ENCODE data around the gene BRME1.

BRME1 gene

GRCh38 chr19:13869281-13869680 is 36.6 kb downstream of the BRME1 start:
- Histone ChIP-seq H3K9me3 (ENCODE audit: severe bottlenecking) (no peaks in the 10 kb centered on the region), H3K36me3 (no peaks in the 10 kb centered on the region; the same call in 1 of the 2 replicates), H3K27ac (no peak overlapping the region), H3K4me3 (ENCODE audit: low read depth, low read length) (no peak overlapping the region), H3K27me3 (ENCODE audit: insufficient read depth, low read depth, severe bottlenecking) (no peaks in the 10 kb centered on the region)
- no peak for TF ChIP-seq CTCF (IDR thresholded peaks at IDR 0.05; ENCODE audit: low read depth, low read length)
- no peak for DNase-seq

GRCh38 chr19:13868663-13869062 is 37.3 kb downstream of the BRME1 start:
- TF ChIP-seq CTCF (IDR thresholded peaks at IDR 0.05; ENCODE audit: low read depth, low read length), result no peak
- Histone ChIP-seq H3K36me3 (no peaks in the 10 kb centered on the region; the same call in 1 of the 2 replicates), H3K4me3 (ENCODE audit: low read depth, low read length) (no peak overlapping the region), H3K9me3 (ENCODE audit: severe bottlenecking) (no peaks in the 10 kb centered on the region), H3K27me3 (ENCODE audit: insufficient read depth, low read depth, severe bottlenecking) (no peaks in the 10 kb centered on the region), H3K27ac (no peak overlapping the region)
- DNase-seq, result no peak

- Histone ChIP-seq H3K27ac (peak overlapping the region; percentile 67), H3K9me3 (ENCODE audit: severe bottlenecking) (no peaks in the 10 kb centered on the region), H3K27me3 (ENCODE audit: insufficient read depth, low read depth, severe bottlenecking) (no peaks in the 10 kb centered on the region), H3K4me3 (ENCODE audit: low read depth, low read length) (peak overlapping the region; percentile 56), H3K36me3 (no peaks in the 10 kb centered on the region; the same call in 1 of the 2 replicates)
- TF ChIP-seq CTCF (IDR thresholded peaks at IDR 0.05; ENCODE audit: low read depth, low read length), result no peak
- no peak for DNase-seq
Observed at GRCh38 chr19:13866463-13867046, 39.4 kb downstream of the BRME1 start.

- TF ChIP-seq CTCF (IDR thresholded peaks at IDR 0.05; ENCODE audit: low read depth, low read length), result no peak
- DNase-seq, result peak; percentile 59
- Histone ChIP-seq H3K4me3 (ENCODE audit: low read depth, low read length) (peak overlapping the region; percentile 56), H3K9me3 (ENCODE audit: severe bottlenecking) (no peaks in the 10 kb centered on the region), H3K27ac (peak overlapping the region; percentile 67), H3K27me3 (ENCODE audit: insufficient read depth, low read depth, severe bottlenecking) (no peaks in the 10 kb centered on the region), H3K36me3 (no peaks in the 10 kb centered on the region; the same call in 1 of the 2 replicates)
Observed at GRCh38 chr19:13865571-13866462, 40.1 kb downstream of the BRME1 start.

- peak overlapping the region; percentile 56 for H3K4me3 ChIP-seq (ENCODE audit: low read depth, low read length)
- DNase-seq, result no peak
- H3K9me3 ChIP-seq (ENCODE audit: severe bottlenecking), result no peaks in the 10 kb centered on the region
- H3K36me3 ChIP-seq, result no peaks in the 10 kb centered on the region; the same call in 1 of the 2 replicates
- H3K27ac ChIP-seq, result peak overlapping the region; percentile 48
- no peak for TF ChIP-seq CTCF (IDR thresholded peaks at IDR 0.05; ENCODE audit: low read depth, low read length)
- no peaks in the 10 kb centered on the region for H3K27me3 ChIP-seq (ENCODE audit: insufficient read depth, low read depth, severe bottlenecking)
Observed at GRCh38 chr19:13864667-13865570, 41.0 kb downstream of the BRME1 start.

Data from WERI-Rb-1 (cell line).